ENCODE data around the gene IQCE.
"Not testable (repeated sequence)": the region's sequence is repeated elsewhere in the genome, so short reads cannot be mapped to it uniquely, and the experiment has no call there.

Gene IQCE

GRCh38 chr7:2605608-2606538, 47.1 kb downstream of the IQCE start:
- ATAC-seq (no peak), DNase-seq (no peak)
- Mint-ChIP-seq H3K27ac (no peak overlapping the region), H3K27me3 (no peaks in the 10 kb centered on the region), H3K4me1 (peaks cover 9% of the 10 kb centered on the region), H3K4me3 (no peak overlapping the region), H3K9me3 (no peaks in the 10 kb centered on the region)

GRCh38 chr7:2606539-2606936, 47.8 kb downstream of the IQCE start:
- Mint-ChIP-seq H3K4me1 (peaks cover 9% of the 10 kb centered on the region), H3K4me3 (no peak overlapping the region), H3K9me3 (no peaks in the 10 kb centered on the region), H3K27me3 (no peaks in the 10 kb centered on the region), H3K27ac (no peak overlapping the region)
- DNase-seq, result no peak
- ATAC-seq, result no peak

GRCh38 chr7:2607122-2607922, 48.5 kb downstream of the IQCE start:
- Mint-ChIP-seq H3K4me1 (peaks cover 9% of the 10 kb centered on the region), H3K9me3 (no peaks in the 10 kb centered on the region), H3K27ac (no peak overlapping the region), H3K4me3 (no peak overlapping the region), H3K27me3 (no peaks in the 10 kb centered on the region)
- DNase-seq, result no peak
- ATAC-seq, result no peak

GRCh38 chr7:2607923-2608904, 49.4 kb downstream of the IQCE start:
- no peak overlapping the region for H3K27ac Mint-ChIP-seq
- no peak overlapping the region for H3K4me3 Mint-ChIP-seq
- peaks cover 9% of the 10 kb centered on the region for H3K4me1 Mint-ChIP-seq
- DNase-seq, result no peak
- H3K9me3 Mint-ChIP-seq, result no peaks in the 10 kb centered on the region
- ATAC-seq, result no peak
- H3K27me3 Mint-ChIP-seq, result no peaks in the 10 kb centered on the region

- Mint-ChIP-seq H3K9me3 (no peaks in the 10 kb centered on the region), H3K27ac (no peak overlapping the region), H3K4me1 (peaks cover 9% of the 10 kb centered on the region), H3K27me3 (no peaks in the 10 kb centered on the region), H3K4me3 (no peak overlapping the region)
- DNase-seq (no peak), ATAC-seq (peak; percentile 70)
Measured at GRCh38 chr7:2608921-2609411, 50.2 kb downstream of the IQCE start.

GRCh38 chr7:2609646-2610045, 50.9 kb downstream of the IQCE start:
- not testable (repeated sequence) for H3K4me1 Mint-ChIP-seq, H3K9me3 Mint-ChIP-seq, H3K27me3 Mint-ChIP-seq, H3K27ac Mint-ChIP-seq, DNase-seq, H3K4me3 Mint-ChIP-seq, ATAC-seq

GRCh38 chr7:2610466-2610865, 51.7 kb downstream of the IQCE start:
- Mint-ChIP-seq H3K27ac (no peak overlapping the region), H3K27me3 (no peaks in the 10 kb centered on the region), H3K4me1 (peaks cover 9% of the 10 kb centered on the region), H3K4me3 (no peak overlapping the region), H3K9me3 (no peaks in the 10 kb centered on the region)
- no peak for DNase-seq
- ATAC-seq, result no peak

- DNase-seq, result no peak
- ATAC-seq, result no peak
- H3K9me3 Mint-ChIP-seq, result no peaks in the 10 kb centered on the region
- peaks cover 9% of the 10 kb centered on the region for H3K4me1 Mint-ChIP-seq
- H3K27me3 Mint-ChIP-seq, result no peaks in the 10 kb centered on the region
- no peak overlapping the region for H3K27ac Mint-ChIP-seq
- no peak overlapping the region for H3K4me3 Mint-ChIP-seq
Measured at GRCh38 chr7:2610898-2611297, 52.1 kb downstream of the IQCE start.

- H3K27ac Mint-ChIP-seq, result no peak overlapping the region
- ATAC-seq (no peak), DNase-seq (no peak)
- H3K9me3 Mint-ChIP-seq, result no peaks in the 10 kb centered on the region
- no peak overlapping the region for H3K4me3 Mint-ChIP-seq
- peaks cover 9% of the 10 kb centered on the region for H3K4me1 Mint-ChIP-seq
- no peaks in the 10 kb centered on the region for H3K27me3 Mint-ChIP-seq
Measured at GRCh38 chr7:2611401-2611800, 52.6 kb downstream of the IQCE start.

- Mint-ChIP-seq H3K4me1 (peaks cover 9% of the 10 kb centered on the region), H3K27ac (no peak overlapping the region), H3K4me3 (no peak overlapping the region), H3K9me3 (no peaks in the 10 kb centered on the region), H3K27me3 (no peaks in the 10 kb centered on the region)
- ATAC-seq (no peak), DNase-seq (no peak)
Measured at GRCh38 chr7:2611922-2612321, 53.1 kb downstream of the IQCE start.

GRCh38 chr7:2612445-2613097, 53.8 kb downstream of the IQCE start:
- H3K27ac Mint-ChIP-seq, result no peak overlapping the region
- ATAC-seq (no peak), DNase-seq (no peak)
- H3K27me3 Mint-ChIP-seq, result no peaks in the 10 kb centered on the region
- peaks cover 9% of the 10 kb centered on the region for H3K4me1 Mint-ChIP-seq
- no peaks in the 10 kb centered on the region for H3K9me3 Mint-ChIP-seq
- H3K4me3 Mint-ChIP-seq, result no peak overlapping the region

GRCh38 chr7:2613098-2613930, 54.5 kb downstream of the IQCE start:
- Mint-ChIP-seq H3K27ac (peak overlapping the region in 1 of 2 donors; percentile 14), H3K9me3 (no peaks in the 10 kb centered on the region), H3K4me3 (no peak overlapping the region)

GRCh38 chr7:2613931-2614600, 55.3 kb downstream of the IQCE start:
- no peak overlapping the region for H3K27ac Mint-ChIP-seq
- H3K9me3 Mint-ChIP-seq, result no peaks in the 10 kb centered on the region
- H3K4me1 Mint-ChIP-seq, result peaks cover 4% of the 10 kb centered on the region
- H3K4me3 Mint-ChIP-seq, result no peak overlapping the region
- ATAC-seq (no peak), DNase-seq (no peak)
- H3K27me3 Mint-ChIP-seq, result peaks cover 5% of the 10 kb centered on the region

More at GRCh38 chr7:2613098-2613930, 54.5 kb downstream of the IQCE start:
- Mint-ChIP-seq H3K4me1 (peaks cover 9% of the 10 kb centered on the region), H3K27me3 (peaks cover 5% of the 10 kb centered on the region)
- DNase-seq, result no peak
- no peak for ATAC-seq
